Fibroblast of mammary gland (primary cell): ENCODE data around the gene GLDC.

ENCODE experiments used
- DNase-seq: peaks from one replicate; pipeline ENCODE4 v3.0.0-alpha.2; 2010; ENCODE audit warnings: low read depth
- H3K4me3 ChIP-seq: 2 replicates; pipeline ENCODE4 v1.5.1; 2011; ENCODE audit warnings: low read depth, mild to moderate bottlenecking, low read length, moderate library complexity; ENCODE audit not compliant: control insufficient read depth
- TF ChIP-seq, protein P1 (sequence below): conservative IDR thresholded peaks from 2 replicates; pipeline ENCODE4 v1.5.1; 2011; ENCODE audit warnings: low read depth, low read length, inconsistent platforms; ENCODE audit not compliant: control insufficient read depth, insufficient read depth

Gene GLDC

DNA sequence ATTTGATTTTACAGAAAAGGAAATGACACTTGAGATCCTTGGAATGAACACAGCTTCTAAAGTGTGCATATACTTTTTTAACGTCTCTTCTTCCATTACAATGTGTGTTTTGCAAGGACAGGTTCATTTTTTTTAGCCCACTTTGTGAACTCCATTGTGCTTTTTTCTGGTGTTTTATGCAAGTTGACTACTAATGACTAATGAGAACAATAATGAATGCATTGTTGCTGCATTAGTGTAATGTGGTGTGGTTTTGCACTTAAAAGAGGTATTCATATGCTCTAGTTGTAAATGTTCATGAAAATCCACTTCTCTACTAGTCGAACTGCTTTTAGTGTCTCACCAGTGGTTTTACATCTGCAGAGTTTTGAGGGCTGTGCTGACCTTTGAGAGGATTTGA, 139.0 kb downstream of the GLDC start:
- H3K4me3 ChIP-seq: no peak overlapping the region
- TF ChIP-seq, protein P1, sequence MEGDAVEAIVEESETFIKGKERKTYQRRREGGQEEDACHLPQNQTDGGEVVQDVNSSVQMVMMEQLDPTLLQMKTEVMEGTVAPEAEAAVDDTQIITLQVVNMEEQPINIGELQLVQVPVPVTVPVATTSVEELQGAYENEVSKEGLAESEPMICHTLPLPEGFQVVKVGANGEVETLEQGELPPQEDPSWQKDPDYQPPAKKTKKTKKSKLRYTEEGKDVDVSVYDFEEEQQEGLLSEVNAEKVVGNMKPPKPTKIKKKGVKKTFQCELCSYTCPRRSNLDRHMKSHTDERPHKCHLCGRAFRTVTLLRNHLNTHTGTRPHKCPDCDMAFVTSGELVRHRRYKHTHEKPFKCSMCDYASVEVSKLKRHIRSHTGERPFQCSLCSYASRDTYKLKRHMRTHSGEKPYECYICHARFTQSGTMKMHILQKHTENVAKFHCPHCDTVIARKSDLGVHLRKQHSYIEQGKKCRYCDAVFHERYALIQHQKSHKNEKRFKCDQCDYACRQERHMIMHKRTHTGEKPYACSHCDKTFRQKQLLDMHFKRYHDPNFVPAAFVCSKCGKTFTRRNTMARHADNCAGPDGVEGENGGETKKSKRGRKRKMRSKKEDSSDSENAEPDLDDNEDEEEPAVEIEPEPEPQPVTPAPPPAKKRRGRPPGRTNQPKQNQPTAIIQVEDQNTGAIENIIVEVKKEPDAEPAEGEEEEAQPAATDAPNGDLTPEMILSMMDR: no peak
- peak; percentile 34 for DNase-seq

DNA sequence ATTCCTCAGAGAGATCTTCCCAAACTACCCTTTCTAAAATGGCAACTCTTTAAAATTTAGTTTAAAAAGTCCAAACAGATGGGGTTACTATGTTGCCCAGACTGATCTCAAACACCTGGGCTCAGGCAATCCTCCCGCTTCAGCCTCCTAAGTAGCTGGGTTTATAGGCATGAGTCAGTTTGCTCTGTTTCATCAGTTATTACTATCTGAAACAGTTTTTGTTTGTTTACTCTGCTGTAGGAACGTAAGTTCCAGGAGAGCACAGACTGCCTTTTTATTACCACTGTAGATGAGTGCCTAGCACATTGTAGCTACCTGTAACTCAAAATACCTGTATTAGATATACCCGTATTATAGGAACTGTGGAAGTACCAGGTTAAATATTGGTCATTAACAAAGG, 143.1 kb downstream of the GLDC start:
- TF ChIP-seq, protein P1: no peak
- no peak overlapping the region for H3K4me3 ChIP-seq
- peak; percentile 16 for DNase-seq

DNA sequence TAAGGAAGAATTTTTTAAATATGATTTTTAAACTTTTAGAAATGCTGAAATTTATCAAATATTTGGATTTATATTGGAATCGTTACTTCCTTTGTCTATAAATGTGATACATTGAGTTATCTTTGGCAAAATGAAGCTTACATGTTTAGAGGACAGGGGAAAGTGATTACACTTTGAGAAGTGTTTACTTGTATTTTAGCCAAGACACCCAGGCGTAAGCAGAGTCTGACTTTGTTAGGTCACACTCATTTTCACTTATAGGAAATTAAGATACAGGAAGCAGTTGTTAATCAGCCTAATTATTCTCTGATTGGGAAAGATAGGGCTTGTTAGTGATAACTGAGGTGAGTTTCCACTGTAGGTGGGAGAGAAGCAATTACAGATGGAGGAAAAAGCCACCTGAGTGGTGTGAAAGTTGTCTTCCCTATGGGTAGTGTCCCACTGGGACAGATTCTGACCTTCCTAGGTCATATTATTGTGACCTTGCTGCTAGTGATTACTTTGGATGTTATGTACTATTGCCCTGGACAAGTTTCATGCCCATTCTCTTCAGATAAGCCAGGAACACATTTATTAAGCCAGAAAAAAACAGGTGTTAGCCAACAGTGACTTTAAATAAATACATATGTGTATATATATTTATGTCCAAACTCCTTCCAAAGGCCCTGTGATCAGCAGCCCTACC, 143.9 kb downstream of the GLDC start:
- TF ChIP-seq, protein P1: no peak
- H3K4me3 ChIP-seq: no peak overlapping the region
- no peak for DNase-seq

DNA sequence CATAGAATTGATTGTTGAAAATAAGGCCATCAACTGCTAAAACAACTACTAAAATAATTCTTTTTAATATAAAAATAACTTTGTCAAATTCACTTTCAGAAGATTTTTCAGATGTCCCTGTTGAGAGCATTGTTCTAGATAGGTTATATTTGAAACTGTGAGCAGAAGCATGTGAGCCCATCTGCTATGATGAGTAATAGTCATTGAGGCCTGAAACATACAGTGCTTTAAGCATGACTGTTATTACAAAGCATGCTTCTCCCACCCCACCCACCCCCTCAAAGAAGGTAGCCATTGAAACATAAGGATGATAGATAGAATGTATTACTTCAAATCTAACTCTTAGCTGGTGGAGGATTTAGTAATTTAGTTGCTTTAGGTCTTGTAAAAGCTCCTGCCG, 146.5 kb downstream of the GLDC start:
- H3K4me3 ChIP-seq: no peak overlapping the region
- TF ChIP-seq, protein P1: no peak
- DNase-seq: peak; percentile 77

DNA sequence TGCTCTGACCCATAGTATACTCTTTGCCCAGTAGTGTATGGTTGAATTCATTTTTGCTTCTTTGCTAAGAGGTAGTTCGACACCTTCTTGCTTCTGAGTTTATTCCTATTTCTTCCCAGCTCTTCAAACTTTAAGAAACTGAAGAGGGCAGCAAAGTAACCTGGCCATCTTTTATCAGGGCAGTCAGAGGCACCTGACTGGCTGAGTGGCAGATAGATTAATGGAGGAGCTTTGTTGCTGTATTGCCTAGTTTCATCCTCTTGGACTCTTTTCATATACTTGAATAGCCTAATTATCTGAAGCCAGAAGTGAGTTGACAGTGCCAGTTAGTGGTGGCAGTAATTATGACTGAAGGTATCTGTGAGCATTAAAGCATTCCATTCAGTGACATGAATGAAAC, 150.1 kb downstream of the GLDC start:
- no peak for DNase-seq
- H3K4me3 ChIP-seq: no peak overlapping the region
- TF ChIP-seq, protein P1: no peak

DNA sequence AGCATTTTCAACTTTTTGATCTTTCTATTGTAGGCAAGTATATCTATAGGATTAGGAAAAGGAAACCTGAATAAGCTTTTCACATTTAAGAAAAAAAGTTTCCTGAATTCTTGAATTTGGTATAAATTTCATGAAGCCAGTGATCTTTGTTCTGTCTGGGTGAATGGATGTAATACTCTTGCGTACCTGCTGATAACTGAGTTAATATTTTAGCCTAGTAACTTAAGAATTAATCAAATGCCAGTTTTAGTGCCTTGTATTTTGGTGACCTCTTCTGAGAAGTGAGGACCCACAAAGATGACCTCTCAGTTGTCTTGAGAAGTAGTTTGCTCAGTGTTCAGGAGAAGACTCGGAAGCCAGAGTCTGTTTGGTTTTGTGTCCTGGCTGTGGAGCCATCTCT, 154.7 kb downstream of the GLDC start:
- TF ChIP-seq, protein P1: no peak

DNA sequence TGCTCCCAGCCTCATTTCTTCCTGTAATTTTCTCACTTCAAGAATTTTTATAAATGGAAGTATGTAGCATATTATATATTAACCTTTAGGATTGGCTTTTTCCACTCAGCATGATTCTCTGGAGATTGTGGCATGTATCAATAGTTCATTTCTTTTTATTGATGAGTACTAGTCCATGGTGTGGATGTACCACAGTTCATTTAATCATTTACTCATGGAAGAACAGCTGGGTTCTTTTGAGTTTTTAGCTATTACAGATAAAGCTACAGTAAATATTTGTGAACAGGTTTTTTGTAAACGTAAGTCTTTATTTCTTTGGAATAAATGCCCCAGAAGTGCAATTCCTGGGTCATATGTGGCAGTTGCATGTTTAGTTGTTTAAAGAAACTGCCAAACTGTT, 156.4 kb downstream of the GLDC start:
- DNase-seq: no peak
- H3K4me3 ChIP-seq: no peak overlapping the region
- TF ChIP-seq, protein P1: no peak

More for the DNA sequence above, 154.7 kb downstream of the GLDC start:
- DNase-seq: no peak
- H3K4me3 ChIP-seq: no peak overlapping the region
